HFFc6 (cell line): Measurements from ENCODE around the gene TSFM. TPM values are rescaled to one million over a fixed set of nuclear protein-coding genes. Genes with fewer than 3 reads are reported as not detected.

Source experiments
- DNase-seq: peaks from one replicate; pipeline ENCODE4 v3.0.0-alpha.2; 2018
- H3K27ac Mint-ChIP-seq: 2 replicates; pipeline ENCODE4 v1.8.0; 2020; ENCODE audit warnings: mild to moderate bottlenecking, mixed read lengths
- H3K27me3 Mint-ChIP-seq: 2 replicates; pipeline ENCODE4 v1.8.0; 2021; ENCODE audit warnings: mild to moderate bottlenecking, moderate library complexity, mixed read lengths; ENCODE audit not compliant: insufficient read depth
- H3K36me3 Mint-ChIP-seq: 2 replicates; pipeline ENCODE4 v1.8.0; 2021; ENCODE audit warnings: low read depth, mixed read lengths
- H3K4me1 Mint-ChIP-seq: 2 replicates; pipeline ENCODE4 v1.8.0; 2020; ENCODE audit warnings: low read depth, mixed read lengths
- H3K4me3 Mint-ChIP-seq: 2 replicates; pipeline ENCODE4 v1.8.0; 2020; ENCODE audit warnings: mild to moderate bottlenecking, moderate library complexity, mixed read lengths
- H3K9me3 Mint-ChIP-seq: 2 replicates; pipeline ENCODE4 v1.8.0; 2020; ENCODE audit warnings: mild to moderate bottlenecking, mixed read lengths
- microRNA-seq: library from miRNA; unstranded; fragments of <30 nt; microRNA quantifications from one replicate; pipeline ENCODE4, GENCODE V29; 2019
- total RNA-seq, 6 experiments: library from RNA; stranded (reverse); fragmentation: NEBNext Ultra II Directional; extraction: Animal tissue kit (Norgen Biotek cat#: 25700); gene quantifications; 2 replicates in 1 of 6; 3 replicates in 5 of 6; pipeline ENCODE4 v1.2.3, GENCODE V29; 2021
- TF ChIP-seq, protein P1 (sequence below): fragments of 200-600 bp; sonication (generic); IDR thresholded peaks from 2 replicates; pipeline ENCODE4 v1.5.0; 2021; ENCODE audit warnings: antibody characterized with exemption, mild to moderate bottlenecking

Gene TSFM
- total RNA-seq, 6 experiments from 2014 or later, result 28.6 to 36.8 (median 33.7) TPM

DNA sequence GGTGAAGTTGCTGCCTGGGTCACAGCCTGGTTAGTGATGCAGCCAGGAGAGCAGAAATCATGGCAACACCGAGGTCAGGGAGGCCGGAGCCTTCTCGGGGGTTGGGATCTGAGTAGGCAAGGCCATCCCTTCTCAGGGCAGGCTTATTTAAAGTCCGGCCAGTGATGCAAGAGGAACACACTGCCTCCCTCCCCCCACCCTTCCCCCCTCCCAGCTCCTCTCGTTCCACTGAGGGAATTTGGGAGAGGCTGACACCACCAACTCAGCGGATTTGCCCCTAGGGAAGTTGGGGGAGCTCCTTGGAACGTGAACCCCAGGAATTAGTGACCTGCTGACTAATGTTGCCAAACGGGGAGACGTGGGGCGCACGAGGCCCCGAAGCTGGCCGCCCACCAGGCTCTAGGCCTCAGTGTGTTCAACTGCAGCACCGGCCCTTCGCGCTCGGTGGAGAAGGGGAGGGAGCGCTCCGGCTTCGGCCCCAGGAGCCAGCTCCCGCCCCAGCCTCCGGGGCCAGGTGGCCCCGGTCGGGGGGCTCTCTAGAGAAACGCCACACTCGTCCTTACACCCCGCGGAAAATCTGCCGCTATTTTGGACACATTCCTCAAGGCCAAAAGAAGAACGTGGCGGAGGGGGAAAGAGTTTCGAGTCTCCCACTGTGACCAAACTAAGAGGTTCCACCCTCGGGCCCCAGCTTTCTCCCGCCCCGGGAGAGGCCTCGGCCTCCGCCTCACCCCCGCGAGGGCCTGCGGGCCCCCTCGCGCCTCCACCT lies 62.3 kb downstream of the TSFM start:
- Mint-ChIP-seq H3K4me3 (peak overlapping the region; percentile 91), H3K36me3 (peaks cover 5% of the 10 kb centered on the region; the same call in 1 of the 2 replicates), H3K9me3 (no peaks in the 10 kb centered on the region), H3K4me1 (peaks cover 53% of the 10 kb centered on the region), H3K27me3 (peaks cover 8% of the 10 kb centered on the region), H3K27ac (peak overlapping the region; percentile 91)
- TF ChIP-seq, protein P1, sequence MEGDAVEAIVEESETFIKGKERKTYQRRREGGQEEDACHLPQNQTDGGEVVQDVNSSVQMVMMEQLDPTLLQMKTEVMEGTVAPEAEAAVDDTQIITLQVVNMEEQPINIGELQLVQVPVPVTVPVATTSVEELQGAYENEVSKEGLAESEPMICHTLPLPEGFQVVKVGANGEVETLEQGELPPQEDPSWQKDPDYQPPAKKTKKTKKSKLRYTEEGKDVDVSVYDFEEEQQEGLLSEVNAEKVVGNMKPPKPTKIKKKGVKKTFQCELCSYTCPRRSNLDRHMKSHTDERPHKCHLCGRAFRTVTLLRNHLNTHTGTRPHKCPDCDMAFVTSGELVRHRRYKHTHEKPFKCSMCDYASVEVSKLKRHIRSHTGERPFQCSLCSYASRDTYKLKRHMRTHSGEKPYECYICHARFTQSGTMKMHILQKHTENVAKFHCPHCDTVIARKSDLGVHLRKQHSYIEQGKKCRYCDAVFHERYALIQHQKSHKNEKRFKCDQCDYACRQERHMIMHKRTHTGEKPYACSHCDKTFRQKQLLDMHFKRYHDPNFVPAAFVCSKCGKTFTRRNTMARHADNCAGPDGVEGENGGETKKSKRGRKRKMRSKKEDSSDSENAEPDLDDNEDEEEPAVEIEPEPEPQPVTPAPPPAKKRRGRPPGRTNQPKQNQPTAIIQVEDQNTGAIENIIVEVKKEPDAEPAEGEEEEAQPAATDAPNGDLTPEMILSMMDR, result no peak
- DNase-seq, result peak; percentile 91

DNA sequence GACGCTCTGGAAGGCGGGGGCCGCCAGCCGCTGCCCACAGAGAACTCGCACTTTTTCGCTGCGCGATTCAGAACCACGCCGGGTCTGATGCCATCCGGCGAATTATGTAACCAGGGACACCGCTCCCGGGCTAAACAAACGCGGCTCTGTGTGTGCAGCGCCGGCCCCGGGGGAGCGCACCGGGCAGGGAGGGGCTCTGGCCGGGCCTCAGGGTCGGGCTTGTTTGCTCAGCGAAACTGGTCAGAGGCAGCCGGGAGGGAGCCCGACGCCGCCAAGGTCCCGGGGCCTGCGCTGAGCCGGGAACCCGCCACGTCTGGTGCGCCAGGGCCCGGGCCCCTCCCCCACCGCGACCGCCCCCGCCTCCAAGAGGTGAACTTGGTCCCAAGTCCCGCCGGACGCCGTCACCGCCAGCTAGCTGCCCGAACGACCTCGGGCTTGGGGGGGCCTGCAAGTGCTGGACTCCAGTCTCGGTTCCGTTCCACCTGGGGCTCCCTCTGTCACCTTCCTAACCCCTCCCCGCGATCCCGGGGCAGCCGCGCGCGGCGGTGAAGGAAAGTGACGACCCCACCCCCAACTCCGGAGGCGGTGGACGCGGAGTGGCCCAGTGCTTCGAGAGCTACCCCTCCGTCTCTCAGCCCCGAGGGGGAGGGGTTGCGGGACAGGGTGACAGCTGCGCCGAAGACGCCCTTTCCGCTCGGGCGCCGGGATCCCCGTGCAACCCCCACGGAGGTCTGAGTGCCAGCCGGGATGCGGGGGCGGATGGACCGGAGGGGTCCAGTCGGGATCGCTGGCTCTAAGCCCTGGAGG lies 63.1 kb downstream of the TSFM start:
- TF ChIP-seq, protein P1, result no peak
- H3K36me3 Mint-ChIP-seq, result peaks cover 5% of the 10 kb centered on the region; the same call in 1 of the 2 replicates
- DNase-seq, result peak; percentile 55
- peaks cover 45% of the 10 kb centered on the region for H3K4me1 Mint-ChIP-seq
- H3K4me3 Mint-ChIP-seq, result peak overlapping the region; percentile 91
- no peaks in the 10 kb centered on the region for H3K9me3 Mint-ChIP-seq
- H3K27me3 Mint-ChIP-seq, result peaks cover 8% of the 10 kb centered on the region
- peak overlapping the region; percentile 91 for H3K27ac Mint-ChIP-seq

DNA sequence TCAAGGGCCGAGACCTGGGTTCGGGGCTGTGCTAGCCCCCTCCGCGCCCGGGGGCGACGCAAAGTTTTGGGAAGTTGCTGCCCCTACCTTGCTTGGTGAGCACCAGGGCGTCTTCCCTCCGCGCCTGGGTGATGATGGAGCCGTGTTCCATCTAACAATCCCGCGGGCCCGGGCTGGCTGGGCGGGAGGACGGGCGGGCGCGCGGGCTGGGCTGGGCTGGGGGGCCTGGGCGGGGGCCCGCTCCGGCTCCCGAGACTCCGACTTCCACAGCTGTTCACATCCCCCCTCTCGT lies 63.6 kb downstream of the TSFM start:
- peak overlapping the region; percentile 91 for H3K4me3 Mint-ChIP-seq
- no peak for DNase-seq
- H3K27me3 Mint-ChIP-seq, result peaks cover 8% of the 10 kb centered on the region
- H3K36me3 Mint-ChIP-seq, result peaks cover 5% of the 10 kb centered on the region; the same call in 1 of the 2 replicates
- H3K9me3 Mint-ChIP-seq, result no peaks in the 10 kb centered on the region
- H3K4me1 Mint-ChIP-seq, result peaks cover 40% of the 10 kb centered on the region
- TF ChIP-seq, protein P1, result peak; percentile 36
- peak overlapping the region; percentile 72 for H3K27ac Mint-ChIP-seq

DNA sequence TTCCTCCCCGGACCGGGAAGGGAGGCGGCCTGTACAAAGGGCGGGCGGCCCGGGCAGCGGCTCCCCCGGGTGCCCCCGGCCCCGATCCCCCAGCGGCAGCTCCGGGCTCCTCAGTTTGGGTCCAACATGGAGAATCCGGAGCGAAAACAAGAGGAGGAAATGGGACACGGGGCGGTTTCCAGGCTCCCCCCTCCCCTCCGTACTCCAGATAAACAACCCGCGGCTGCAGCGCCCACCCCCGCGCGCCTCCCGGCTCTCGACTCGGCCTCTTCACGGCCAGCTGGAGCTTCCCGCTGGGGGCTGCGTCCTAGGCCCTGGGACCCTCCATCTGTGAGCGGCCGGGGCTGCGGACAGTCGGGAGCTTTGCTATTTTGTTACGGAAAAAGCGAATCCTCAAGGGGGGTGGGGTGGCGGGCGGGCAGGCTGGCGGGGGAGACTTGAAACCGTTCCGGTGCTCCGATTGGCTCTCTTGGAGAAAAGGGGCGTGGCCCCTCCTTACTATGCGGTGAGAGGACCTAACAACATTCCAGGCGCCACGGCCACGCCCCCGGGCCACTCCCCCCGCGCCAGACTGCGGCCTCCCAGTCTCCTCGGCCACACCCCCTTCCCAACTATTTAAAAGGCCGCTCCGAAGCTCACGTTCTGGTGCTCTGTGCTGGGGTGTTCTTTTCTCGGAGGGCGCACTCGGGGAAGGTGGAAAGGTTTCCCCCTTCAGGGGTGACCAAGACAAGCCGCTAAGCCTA lies 64.2 kb downstream of the TSFM start, which contains the start of gene CTDSP2:
CTDSP2 (minus strand) TSS at position 153 of the 743 bp plus-strand sequence. CDS start 294 bp downstream, outside the sequence.
- TF ChIP-seq, protein P1, result peak; percentile 9; the same call in 1 of the 2 replicates
- Mint-ChIP-seq H3K27ac (peak within 1 kb of the TSS; percentile 72), H3K9me3 (no peaks in the 10 kb centered on the region), H3K27me3 (peaks cover 8% of the 10 kb centered on the region), H3K4me1 (peaks cover 40% of the 10 kb centered on the region), H3K36me3 (peaks cover 5% of the 10 kb centered on the region; the same call in 1 of the 2 replicates), H3K4me3 (peak within 1 kb of the TSS; percentile 91)
- DNase-seq, result peak; percentile 98

Small RNA genes lying within 50 kb of the gene (microRNA-seq; reads per million reads assigned to microRNA genes)
- gene MIR26A2 (63.3 reads per million, percentile 43 among the genes with 10 or more reads in this experiment), gene MIR6759 (2.3 reads per million)

Other genes with a start within 250 kb of the TSFM start
- gene DCTN2, start 235.6 kb upstream of the TSFM start, total RNA-seq, result 100 to 1,000 TPM; 110 to 123 (median 116) TPM
- 1 to 10 TPM; 1.0 to 1.8 (median 1.2) TPM for gene KIF5A, start 232.7 kb upstream of the TSFM start, total RNA-seq
- 10 to 100 TPM; 21.1 to 33.1 (median 24.3) TPM for gene PIP4K2C, start 191.6 kb upstream of the TSFM start, total RNA-seq
- gene DTX3, start 178.0 kb upstream of the TSFM start, total RNA-seq, result 10 to 100 TPM; 17.7 to 21.0 (median 19.2) TPM
- gene ARHGEF25, start 171.4 kb upstream of the TSFM start, total RNA-seq, result 10 to 100 TPM; 10.2 to 21.9 (median 11.9) TPM
- 1 to 10 TPM; 1.4 to 3.1 (median 2.3) TPM for gene B4GALNT1, start 149.6 kb upstream of the TSFM start, total RNA-seq
- 100 to 1,000 TPM; 150 to 158 (median 156) TPM for gene OS9, start 88.7 kb upstream of the TSFM start, total RNA-seq
- gene AGAP2, start 44.0 kb upstream of the TSFM start, total RNA-seq, result under 1 TPM; 0.14 to 0.18 (median 0.14) TPM
- 10 to 100 TPM; 20.3 to 32.3 (median 24.3) TPM for gene TSPAN31, start 37.7 kb upstream of the TSFM start, total RNA-seq
- gene CDK4, start 30.5 kb upstream of the TSFM start, total RNA-seq, result 100 to 1,000 TPM; 112 to 140 (median 116) TPM
- 1 to 10 TPM in 4 of 6 experiments, under 1 TPM in 2; 0.94 to 3.2 (median 1.2) TPM for gene MARCHF9, start 27.7 kb upstream of the TSFM start, total RNA-seq
- gene CYP27B1, start 15.7 kb upstream of the TSFM start, total RNA-seq, result 1 to 10 TPM in 3 of 6 experiments, under 1 TPM in 3; 0.57 to 1.8 (median 0.96) TPM
- 10 to 100 TPM; 30.0 to 41.8 (median 36.0) TPM for gene METTL1, start 10.7 kb upstream of the TSFM start, total RNA-seq
- 1 to 10 TPM; 6.3 to 9.0 (median 7.8) TPM for gene EEF1AKMT3, start 10.2 kb upstream of the TSFM start, total RNA-seq
- 1 to 10 TPM in 1 of 6 experiments, under 1 TPM in 5; 0.14 to 1.1 (median 0.67) TPM for gene AVIL, start 35.9 kb downstream of the TSFM start, total RNA-seq
- 100 to 1,000 TPM in 5 of 6 experiments, 10 to 100 TPM in 1; 99.2 to 128 (median 111) TPM for gene CTDSP2, start 63.9 kb downstream of the TSFM start, total RNA-seq
- gene ATP23, start 158.8 kb downstream of the TSFM start, total RNA-seq, result 1 to 10 TPM; 3.1 to 4.0 (median 3.6) TPM